ENCODE results near the gene C6orf141.
"Not testable (repeated sequence)": the region's sequence is repeated elsewhere in the genome, so short reads cannot be mapped to it uniquely, and the experiment has no call there.

DNA sequence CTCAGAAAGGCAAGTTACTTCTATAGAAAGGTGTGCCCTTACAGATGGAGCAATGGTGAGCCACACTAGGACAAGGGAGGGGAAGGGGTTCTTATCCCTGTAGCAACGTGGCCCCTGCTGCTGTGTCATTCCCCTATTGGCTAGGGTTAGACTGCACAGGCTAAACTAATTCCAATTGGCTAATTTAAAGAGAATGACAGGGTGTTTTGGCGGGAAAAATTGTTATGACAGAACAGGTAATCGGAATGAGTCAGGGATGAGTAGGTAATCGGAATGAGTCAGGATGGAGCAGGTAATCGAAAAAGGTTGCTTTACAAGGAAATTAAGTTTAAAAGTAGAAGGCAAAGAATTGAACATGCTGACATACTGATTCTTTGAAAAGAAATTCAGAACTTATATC is 36.8 kb downstream of the C6orf141 start:
- TF ChIP-seq, protein P1, sequence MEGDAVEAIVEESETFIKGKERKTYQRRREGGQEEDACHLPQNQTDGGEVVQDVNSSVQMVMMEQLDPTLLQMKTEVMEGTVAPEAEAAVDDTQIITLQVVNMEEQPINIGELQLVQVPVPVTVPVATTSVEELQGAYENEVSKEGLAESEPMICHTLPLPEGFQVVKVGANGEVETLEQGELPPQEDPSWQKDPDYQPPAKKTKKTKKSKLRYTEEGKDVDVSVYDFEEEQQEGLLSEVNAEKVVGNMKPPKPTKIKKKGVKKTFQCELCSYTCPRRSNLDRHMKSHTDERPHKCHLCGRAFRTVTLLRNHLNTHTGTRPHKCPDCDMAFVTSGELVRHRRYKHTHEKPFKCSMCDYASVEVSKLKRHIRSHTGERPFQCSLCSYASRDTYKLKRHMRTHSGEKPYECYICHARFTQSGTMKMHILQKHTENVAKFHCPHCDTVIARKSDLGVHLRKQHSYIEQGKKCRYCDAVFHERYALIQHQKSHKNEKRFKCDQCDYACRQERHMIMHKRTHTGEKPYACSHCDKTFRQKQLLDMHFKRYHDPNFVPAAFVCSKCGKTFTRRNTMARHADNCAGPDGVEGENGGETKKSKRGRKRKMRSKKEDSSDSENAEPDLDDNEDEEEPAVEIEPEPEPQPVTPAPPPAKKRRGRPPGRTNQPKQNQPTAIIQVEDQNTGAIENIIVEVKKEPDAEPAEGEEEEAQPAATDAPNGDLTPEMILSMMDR (IDR thresholded peaks at IDR 0.05) = not testable (repeated sequence)
- TF ChIP-seq POLR2A (IDR thresholded peaks at IDR 0.05) = not testable (repeated sequence)

Measured in esophagus squamous epithelium (tissue), 4 donors.